Ecto neural progenitor cell (in vitro differentiated cells): ENCODE data around the gene DENND1A.
"Not testable (repeated sequence)": the region's sequence is repeated elsewhere in the genome, so short reads cannot be mapped to it uniquely, and the experiment has no call there.

Source experiments
- DNase-seq: peaks from one replicate; pipeline ENCODE4 v3.0.0-alpha.2; 2018; ENCODE audit warnings: low spot score

Gene DENND1A

DNA sequence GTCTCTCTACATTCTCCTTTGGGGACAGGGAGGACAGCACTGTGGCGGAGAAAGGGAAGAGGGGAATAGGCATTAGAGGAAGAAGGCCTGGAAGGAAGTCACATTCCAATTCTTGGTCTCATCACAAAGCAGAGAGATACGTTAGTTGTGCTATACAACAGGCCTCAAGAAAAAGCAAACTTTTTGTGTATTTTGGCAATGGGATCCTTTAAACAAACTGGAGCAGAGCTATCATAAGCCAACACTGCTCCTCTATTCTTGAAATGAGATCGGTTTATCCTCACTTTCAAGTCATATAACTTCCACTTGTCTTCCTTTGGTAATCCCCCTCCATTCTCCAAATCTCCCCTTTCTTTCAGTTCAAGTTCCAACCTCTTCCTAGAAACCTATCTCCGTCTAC is 6.5 kb downstream of the DENND1A start:
- no peak for DNase-seq

DNA sequence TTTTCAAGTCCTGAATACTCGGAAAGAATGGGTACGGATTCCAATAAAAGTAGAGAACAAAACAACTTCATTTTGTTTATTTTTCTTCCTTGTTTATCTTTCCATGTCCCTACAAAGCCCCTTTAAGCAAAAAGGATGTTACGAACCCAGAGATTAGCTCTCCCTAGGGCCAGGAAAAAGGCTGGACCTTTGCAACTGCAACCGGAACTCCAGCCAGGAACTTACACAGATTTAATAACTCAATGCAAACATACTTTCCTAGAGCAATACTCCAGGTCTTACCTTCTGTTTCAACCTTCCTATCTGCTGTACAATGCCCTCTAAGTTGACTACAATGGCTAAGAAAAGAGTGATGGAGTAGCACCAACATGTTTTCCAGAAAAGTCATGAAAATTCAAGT is 7.0 kb downstream of the DENND1A start:
- DNase-seq = no peak

DNA sequence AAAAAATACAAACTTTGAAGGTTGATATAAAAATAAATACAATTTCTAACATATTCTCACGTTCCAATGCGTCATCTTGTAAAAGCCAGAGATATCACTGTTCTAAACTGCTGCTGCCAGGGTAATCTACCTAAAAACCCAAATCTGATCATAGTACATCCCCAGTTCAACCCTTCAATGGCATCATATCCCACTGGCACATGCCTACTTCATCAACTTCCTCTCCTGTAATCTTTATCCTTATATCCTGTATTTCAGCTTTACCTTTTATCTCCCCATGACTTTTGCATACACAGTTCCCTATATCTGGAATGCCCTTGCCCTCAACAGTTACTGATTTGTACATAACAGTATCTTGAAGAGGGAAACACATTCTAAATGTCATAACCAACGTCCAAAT is 7.5 kb downstream of the DENND1A start:
- no peak for DNase-seq

DNA sequence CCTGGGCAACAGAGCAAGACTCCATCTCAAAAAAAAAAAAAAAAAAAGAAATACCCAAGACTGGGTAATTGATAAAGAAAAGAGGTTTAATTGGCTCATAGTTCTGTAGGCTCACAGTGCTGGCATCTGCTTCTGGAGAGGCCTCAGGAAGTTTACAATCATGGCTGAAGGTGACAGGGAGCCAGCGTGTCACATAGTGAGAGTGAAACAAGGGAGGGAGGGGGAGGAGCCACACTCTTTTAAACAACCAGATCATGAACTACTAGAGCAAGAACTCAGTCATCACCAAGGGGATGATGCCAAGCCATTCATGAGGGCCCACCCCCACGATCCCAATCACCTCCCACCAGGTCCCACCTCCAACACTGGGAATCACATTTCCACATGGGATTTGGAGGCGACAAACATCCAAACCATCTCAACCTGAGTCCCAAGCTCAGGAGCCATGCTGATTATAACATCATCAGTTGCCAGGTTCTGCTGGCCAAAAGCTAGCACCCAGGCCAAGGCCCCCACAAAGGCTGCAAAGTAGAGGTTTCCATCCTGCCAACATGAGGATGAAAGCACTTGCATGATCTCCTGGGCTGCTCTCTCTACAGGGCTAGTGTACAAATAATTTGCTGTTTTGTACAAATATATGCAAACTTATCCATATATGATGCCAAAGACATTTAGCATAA is 15.3 kb downstream of the DENND1A start:
- no peak for DNase-seq

DNA sequence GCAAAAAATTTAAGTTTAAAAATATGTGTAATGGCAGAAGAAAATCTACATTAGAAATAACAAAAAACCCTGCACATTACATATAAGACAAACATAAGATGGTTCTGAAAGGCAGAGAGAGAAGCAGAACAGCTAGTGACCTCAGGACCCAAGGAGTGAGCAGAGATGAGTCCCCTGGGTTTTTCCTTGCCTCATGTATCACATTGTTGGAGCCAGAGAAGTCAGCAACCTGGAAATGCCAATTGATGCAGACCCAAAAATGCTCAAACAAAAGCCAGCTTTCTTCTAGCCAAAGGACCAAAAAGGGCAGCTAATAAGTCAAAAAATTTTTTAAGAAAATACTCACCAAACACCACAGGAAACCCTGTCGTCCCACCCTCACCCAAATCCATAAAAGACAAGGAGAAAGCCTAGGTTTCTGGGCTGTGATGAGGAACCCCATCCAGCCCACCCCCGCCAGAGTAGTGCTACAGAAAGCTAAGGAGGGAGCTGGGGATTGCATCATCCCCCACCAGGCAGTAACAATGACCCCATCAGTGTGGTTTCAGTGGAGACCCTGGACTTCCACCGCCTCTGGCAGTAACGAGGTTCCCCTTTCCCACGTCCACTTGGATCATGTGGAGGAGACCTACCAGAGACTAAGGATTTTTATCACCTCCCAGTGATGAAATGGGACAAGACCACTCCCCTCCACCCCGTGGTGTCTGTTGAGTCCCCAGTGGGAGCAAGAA is 17.6 kb downstream of the DENND1A start:
- no peak for DNase-seq

DNA sequence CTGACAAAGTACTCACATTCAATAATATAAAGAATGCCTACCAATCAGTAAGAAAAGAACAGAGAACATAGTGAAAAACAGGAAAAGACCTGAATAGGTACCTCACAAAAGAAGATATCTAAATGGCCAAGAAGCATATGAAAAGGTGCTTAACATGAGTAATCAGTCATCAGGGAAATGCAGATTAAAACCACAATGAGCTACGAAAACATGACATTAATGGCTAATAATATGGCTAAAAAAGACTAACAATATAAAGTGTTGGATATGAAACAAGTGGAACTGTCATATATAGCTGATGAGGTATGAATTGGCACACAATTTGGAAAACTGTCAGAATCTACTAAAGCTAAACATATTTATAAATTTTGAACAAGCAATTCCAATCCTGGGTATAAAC is 18.9 kb downstream of the DENND1A start:
- DNase-seq = no peak

DNA sequence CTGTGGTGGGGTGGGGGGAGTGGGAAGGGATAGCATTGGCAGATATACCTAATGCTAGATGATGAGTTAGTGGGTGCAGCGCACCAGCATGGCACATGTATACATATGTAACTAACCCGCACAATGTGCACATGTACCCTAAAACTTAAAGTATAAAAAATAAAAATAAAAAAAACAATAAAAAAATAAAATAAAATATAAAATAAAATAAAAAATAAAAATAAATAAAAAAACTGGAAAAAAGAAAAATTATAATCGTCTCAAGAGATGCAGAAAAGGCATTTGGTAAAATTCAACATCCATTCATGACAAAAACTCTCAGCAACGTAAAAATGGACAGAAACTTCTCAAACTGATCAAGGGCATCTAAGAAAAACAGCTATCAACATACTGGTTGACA is 20.7 kb downstream of the DENND1A start:
- not testable (repeated sequence) for DNase-seq

DNA sequence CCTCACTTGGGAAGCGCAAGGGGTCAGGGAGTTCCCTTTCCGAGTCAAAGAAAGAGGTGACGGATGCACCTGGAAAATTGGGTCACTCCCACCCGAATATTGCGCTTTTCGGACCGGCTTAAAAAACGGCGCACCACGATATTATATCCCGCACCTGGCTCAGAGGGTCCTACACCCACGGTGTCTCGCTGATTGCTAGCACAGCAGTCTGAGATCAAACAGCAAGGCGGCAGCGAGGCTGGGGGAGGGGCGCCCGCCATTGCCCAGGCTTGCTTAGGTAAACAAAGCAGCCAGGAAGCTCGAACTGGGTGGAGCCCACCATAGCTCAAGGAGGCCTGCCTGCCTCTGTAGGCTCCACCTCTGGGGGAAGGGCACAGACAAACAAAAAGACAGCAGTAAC is 26.4 kb downstream of the DENND1A start:
- DNase-seq = not testable (repeated sequence)

DNA sequence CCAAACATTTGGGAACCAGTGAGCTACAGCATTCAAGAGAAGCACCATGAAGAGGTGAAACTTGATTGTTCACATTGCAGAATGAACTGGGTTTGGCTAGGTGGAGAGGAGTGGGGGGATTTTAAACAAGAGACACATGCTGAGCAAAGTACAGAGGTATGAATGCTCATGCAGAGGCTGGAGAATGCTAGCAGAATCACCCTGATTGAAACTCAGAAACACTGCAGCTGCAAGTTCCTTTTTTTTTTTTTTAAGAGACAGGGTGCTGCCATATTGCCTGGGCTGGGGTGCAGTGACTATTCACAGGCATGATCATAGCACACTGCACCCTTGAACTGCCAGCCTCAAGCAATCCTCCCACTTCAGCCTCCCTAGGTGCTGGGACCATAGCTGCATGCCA is 35.1 kb downstream of the DENND1A start:
- no peak for DNase-seq

DNA sequence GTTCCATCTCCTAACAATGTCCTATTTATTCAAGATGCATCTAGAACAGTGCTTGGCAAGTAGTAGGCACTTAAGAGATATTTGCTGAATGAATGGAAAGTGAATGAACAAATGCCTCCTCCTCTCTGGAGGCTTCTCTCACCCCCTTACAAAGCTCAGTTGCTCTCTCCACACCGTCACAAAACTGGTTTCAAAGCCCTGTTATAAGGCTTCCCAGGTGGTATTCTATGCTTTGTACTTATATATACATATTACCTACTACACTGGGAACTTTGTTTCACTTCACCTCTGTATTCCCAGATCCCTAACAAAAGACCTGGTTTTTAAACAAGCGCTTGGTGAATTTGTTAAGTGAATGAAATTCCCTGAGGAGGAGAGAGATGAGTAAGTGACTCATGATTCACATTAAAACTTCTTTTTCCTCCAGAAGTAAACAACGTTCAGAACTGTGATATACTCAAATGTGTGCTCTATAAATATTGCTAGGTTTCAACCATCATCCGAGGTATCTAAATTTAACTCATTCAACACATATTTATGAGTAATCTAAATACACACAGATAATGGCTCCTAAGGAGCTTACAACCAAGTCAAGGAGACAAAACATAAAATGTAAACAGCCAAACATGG is 36.0 kb downstream of the DENND1A start:
- DNase-seq = no peak

DNA sequence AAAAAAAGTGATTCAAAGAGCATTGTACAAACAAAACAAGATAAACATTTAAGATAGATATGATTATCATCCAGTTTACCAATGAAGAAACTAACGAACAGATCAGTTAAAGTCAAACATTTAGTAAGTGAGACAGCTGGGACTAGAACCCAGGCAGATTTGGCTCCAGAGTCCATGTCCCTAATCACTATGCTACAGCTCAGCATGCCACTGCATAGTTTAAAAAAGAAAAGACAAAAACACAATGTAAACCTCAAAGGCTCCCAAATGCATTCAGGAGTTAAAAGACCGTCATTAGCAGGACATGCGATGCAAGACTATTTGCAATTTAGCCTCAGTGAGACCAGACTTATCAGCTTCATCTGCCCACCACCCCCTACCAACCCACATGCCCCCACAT is 36.8 kb downstream of the DENND1A start:
- no peak for DNase-seq

DNA sequence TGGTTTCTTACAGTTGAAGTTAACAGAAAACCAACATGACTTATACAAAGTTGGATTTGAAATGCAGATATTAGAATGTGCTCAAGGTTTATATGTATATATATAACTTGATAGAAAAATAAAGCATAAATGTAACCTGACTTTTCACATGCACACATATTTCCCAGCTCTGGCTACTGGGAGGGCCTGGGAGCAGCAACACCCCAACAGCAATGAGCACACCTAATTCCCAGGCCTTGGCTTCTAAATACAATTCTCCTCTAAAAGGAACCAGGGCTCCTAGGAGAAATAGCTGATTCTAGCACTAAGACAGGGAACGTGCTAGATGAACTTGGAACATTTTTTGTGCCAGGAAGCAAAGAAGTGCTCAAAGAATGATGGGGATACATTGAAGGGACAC is 42.1 kb downstream of the DENND1A start:
- DNase-seq = no peak

DNA sequence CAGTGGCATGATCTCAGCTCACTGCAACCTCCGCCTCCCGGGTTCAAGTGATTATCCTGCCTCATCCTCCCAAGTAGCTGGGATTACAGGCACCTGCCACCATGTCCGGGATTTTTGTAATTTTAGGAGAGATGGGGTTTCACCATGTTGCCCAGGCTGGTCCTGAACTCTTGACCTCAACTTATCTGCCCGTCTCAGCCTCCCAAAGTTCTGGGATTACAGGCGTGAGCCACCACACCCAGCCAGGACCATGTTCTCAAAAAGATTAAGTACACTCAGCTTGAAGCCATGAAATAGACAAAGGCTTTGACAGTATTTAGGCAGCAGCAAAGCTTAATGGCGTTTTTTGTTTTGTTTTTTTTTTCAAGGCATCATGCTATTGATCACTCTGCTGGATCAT is 44.1 kb downstream of the DENND1A start:
- DNase-seq = not testable (repeated sequence)

DNA sequence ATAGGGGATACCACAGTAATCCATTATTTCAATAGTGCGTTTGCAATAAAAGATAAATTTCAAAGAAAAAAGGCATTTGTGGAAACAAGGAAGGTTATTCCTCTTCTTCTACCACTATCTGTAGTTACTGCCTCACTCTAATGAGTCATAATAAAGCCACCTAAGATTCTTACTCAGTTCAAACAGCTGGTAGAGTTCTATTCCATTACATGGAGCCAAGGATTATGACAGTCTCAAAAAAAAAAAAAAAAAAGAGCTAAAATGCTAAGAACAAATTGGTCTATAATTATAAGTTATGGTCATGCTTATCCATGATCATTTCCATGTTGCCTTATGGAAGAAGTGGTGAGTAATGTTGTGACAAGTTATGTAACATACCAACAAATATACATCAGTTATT is 46.3 kb downstream of the DENND1A start:
- no peak for DNase-seq

DNA sequence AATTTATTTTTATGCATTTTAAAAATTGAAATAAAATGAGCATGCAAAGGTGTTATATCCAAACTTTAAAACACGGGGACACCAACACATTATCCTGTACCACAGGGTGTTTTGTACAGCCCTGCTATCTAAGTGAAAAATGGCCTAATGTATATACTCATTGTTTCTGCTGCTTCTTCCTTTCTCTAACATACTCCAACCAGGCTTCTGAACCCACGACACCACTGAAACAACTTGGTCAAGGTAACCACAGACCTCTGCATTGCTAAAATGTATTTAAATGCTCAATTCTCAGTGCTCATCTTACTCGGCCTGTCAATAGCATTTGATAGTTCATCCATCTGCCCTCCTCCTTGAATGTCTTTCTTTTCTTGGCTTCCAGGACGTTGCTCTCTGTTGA is 48.3 kb downstream of the DENND1A start:
- DNase-seq = no peak

DNA sequence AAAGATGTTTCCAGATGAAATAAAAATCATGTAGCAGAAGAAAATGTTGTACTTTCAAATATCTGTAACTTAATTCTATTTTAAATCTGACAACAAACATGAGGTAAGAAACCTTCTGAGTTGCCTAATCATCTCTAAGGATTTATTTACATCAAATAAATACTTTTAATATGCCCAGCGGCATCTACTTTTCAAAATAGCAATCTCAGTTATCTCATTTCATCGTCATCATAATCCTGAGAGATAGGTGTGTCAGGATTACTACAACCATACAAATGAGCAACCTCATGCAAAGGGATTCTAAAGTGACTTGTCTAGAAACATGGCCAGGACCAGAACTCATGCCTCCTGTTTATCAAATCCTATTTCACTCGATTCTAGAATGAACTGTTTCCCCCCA is 49.5 kb downstream of the DENND1A start:
- DNase-seq = no peak

DNA sequence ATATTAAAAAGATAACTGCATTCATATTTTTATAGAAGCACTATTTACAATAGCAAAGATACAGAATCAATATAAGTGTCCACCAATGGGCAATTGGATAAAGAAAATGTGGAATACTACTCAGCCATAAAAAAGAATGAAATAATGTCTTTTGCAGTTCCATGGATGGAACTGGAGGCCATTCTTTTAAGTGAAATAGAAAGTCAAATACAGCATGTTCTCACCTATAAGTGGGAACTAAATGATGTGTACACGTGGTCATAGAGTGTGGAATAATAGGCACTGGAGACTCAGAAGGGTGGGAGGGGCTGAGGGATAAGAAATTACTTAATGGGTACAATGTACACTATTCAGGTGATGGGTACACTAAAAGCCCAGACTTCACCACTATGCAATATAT is 53.2 kb downstream of the DENND1A start:
- DNase-seq = no peak

DNA sequence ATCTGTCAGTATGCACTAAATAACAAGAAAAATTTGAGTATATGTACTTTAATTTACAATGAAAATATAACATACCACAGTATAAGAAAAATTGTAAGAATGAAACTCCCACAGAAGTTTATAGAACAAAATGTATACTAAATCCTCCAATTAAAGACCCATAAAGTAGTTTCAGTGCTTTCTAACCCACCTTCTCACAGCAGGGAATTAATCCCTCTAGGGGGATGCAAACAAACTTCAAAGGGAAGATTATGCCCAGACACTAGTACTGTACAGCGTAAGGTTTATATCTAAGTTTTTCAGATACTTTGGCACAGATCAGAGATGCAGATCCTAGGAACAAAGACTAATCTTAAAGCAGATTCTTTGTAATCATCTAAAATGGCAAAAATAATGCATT is 57.2 kb downstream of the DENND1A start:
- no peak for DNase-seq

DNA sequence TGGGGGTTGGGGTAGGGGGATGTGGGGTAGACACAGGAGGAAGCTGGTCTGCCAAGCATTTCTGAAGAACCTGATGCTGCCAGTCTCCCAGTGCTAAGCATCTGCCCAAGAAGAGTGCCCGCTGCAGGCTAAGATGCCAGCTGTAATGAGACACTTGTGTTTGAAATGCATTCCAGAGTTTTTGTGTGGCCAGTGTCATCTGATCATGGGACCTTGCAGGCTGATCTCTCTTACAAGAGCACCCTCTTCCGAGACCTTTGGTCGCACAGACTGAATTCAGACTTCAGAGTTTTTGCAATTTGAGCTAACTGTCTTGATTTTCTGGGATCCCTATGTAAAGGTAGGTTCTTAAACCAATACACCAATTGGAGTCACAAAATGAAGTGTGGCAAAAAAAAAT is 58.1 kb downstream of the DENND1A start:
- no peak for DNase-seq

DNA sequence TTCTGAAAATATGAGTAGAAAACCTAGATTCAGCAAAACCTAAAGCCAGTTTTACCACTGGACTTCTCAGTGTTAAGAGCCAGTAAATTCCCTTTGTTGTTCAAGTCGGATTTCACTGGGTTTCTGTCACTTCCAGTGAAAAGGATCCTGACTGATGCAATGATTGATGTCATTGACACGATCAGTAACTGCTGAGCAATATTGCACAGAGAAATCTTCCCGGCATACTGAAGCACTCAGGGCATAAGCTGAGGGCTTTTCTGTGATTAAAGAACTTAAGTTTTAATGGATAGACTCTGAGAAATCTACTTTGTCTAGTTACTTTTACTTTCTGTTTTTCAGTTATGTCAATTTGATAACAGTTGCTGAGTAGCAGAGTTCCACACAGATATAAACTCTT is 61.9 kb downstream of the DENND1A start:
- DNase-seq = no peak

DNA sequence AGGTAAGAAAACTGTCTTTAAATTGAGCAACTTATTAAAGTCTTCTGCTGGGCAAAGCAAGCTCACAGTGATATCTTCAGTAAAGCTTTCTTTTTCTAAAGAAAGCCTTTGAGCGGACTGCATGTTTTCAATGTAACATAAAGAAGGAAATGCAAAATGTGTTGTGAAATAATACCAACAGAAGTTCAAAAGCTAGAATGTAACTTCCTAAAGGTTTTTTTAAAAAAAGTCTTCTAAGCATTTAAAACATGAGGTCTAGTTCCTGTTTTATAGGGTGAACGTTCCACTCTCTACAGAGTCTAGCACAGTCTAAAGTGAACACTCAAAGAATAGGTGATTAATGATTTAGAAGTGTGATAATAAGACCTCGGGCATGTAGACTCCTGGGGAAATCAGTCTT is 62.9 kb downstream of the DENND1A start:
- no peak for DNase-seq

DNA sequence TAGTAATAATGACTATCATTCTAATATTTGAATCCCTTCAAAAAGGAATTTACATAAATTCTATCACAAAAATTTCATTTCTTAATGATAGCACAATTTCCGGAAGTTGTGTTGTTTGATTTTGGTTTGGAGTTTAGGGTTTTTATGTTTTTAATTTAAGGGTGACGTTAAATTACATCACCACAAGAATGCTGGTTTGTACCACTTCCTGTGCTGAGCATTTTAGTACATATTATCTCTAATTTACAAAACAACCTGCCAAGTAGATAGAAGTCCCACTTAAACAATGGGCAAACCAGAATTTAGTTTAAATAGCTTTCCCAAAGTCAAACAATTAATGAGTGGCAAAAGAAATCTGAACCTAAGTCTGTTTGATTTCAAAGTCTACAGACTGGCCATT is 63.4 kb downstream of the DENND1A start:
- DNase-seq = no peak

DNA sequence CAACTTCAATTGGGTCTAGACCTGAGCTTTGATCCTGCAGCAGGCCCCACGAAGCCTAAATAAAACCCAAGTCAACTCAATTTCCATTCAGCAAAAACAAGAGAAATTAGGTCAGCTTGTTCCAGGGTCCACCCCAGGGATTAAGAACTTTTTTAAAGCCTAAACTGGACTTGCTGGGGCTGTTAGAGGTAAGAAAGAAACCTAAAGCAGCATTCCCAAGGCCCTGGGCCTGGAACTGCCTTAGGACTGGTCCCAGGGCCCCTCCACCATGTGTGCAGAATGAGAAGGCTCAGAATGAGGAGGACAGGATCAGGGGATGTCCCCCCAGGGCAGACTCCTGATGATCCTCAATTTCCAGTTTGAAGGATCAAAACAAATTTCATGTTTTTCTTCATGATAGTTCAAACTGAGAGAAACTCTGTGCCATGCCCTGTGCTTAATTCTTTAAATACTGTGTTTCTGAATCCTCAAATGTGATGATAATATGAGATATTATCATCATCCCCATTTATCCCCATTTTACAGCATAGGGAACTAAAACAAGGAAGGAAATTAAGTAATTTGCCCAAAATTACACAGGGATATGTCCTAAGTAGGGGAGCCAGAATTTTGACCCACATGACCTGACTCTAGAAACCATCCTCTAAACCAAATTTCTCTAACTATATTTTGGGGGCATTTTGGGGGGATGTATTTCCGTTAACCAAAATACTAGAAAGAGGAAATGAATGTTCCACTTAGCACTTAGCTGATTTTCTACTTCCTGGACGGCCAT is 64.5 kb downstream of the DENND1A start:
- DNase-seq = no peak
